ENCODE measurements around the gene TMEM179. TPM values are rescaled to one million over a fixed set of nuclear protein-coding genes. Genes with fewer than 3 reads are reported as not detected.

The TMEM179 gene
- polyA plus RNA-seq, 1 donor from 2014 or later: 20.3 TPM

DNA sequence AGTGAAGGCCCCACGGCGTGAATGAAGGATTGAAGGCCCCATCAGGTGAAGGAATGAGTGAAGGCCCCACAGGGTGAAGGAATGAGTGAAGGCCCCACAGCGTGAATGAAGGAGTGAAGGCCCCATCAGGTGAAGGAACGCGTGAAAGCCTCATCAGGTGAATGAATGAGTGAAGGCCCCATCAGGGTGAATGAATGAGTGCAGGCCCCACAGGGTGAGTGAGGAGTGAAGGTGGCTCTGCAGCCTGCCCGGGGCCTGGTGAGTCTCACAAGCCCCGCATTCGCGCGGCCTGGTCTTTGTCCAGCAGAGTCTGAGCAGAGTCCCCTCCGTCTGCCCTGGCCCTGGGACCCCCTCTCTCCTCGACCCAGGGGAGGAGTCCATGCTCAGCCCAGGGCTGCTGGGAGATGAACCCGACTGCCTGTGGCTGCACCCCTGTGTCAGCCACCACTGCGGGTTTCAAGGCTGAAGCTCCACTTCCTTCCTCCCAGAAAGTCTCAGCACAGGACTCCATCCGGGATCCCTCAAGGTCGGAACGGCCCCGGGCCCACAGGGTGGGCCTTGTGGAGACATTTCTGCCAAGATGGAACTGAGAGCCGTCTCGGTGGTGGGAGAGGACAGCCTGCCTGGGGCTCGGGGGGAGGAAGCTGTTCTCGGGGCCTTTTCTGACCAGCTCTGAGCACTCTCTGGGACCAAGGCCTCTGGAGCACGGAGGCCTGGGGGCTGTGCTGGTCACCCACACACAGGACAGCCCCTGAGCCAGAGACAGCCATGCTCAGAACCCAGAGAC, 37.4 kb upstream of the TMEM179 start:
- Histone ChIP-seq H3K9me2 (ENCODE audit: insufficient read depth, low read length) (no peaks in the 10 kb centered on the region), H3K27me3 (ENCODE audit: insufficient read depth, low read depth, low read length) (no peaks in the 10 kb centered on the region), H2AFZ (ENCODE audit: low read depth, low read length) (no peak overlapping the region), H3K4me2 (ENCODE audit: low read length) (no peak overlapping the region), H4K20me1 (ENCODE audit: insufficient read depth) (no peaks in the 10 kb centered on the region), H3K27ac (ENCODE audit: low read length) (no peak overlapping the region), H3K36me3 (ENCODE audit: insufficient read depth, low read length) (no peaks in the 10 kb centered on the region), H3F3A (ENCODE audit: insufficient read depth, low read length, poor library complexity, severe bottlenecking) (no peaks in the 10 kb centered on the region), H3K9me3 (ENCODE audit: low read length) (peaks cover 2% of the 10 kb centered on the region), H3K9ac (ENCODE audit: low read length) (no peak overlapping the region), H3K4me3 (ENCODE audit: low read length) (no peak overlapping the region), H3K79me2 (replicated peaks; ENCODE audit: insufficient read depth, low read length) (no peaks in the 10 kb centered on the region)
- TF ChIP-seq RAD21 (conservative IDR thresholded peaks at IDR 0.05) (no peak), REST (IDR thresholded peaks at IDR 0.05; ENCODE audit: borderline replicate concordance) (no peak), TAF1 (IDR thresholded peaks at IDR 0.05; ENCODE audit: low read depth) (no peak), SMC3 (conservative IDR thresholded peaks at IDR 0.05; ENCODE audit: poor library complexity) (no peak), MXI1 (conservative IDR thresholded peaks at IDR 0.05; ENCODE audit: poor library complexity, severe bottlenecking) (no peak), EZH2 (IDR thresholded peaks at IDR 0.05; ENCODE audit: borderline replicate concordance, insufficient read depth, low read length, poor library complexity, severe bottlenecking) (no peak), EP300 (conservative IDR thresholded peaks at IDR 0.05; ENCODE audit: poor library complexity, severe bottlenecking) (no peak), CTCF (IDR thresholded peaks at IDR 0.05; ENCODE audit: poor library complexity, severe bottlenecking) (no peak), POLR2AphosphoS5 (IDR thresholded peaks at IDR 0.05) (no peak)

- no peaks in the 10 kb centered on the region for H4K20me1 ChIP-seq (ENCODE audit: insufficient read depth)
Measured at GRCh38 chr14:104640681-104641080, 36.1 kb upstream of the TMEM179 start.

More at GRCh38 chr14:104640681-104641080, 36.1 kb upstream of the TMEM179 start:
- H3F3A ChIP-seq (ENCODE audit: insufficient read depth, low read length, poor library complexity, severe bottlenecking): no peaks in the 10 kb centered on the region
- peaks cover 2% of the 10 kb centered on the region for H3K9me3 ChIP-seq (ENCODE audit: low read length)
- no peaks in the 10 kb centered on the region for H3K27me3 ChIP-seq (ENCODE audit: insufficient read depth, low read depth, low read length)
- H3K4me2 ChIP-seq (ENCODE audit: low read length): no peak overlapping the region
- H2AFZ ChIP-seq (ENCODE audit: low read depth, low read length): no peak overlapping the region
- H3K9me2 ChIP-seq (ENCODE audit: insufficient read depth, low read length): no peaks in the 10 kb centered on the region
- no peaks in the 10 kb centered on the region for H3K79me2 ChIP-seq (replicated peaks; ENCODE audit: insufficient read depth, low read length)
- H3K4me3 ChIP-seq (ENCODE audit: low read length): no peak overlapping the region
- no peak for TF ChIP-seq EP300 (conservative IDR thresholded peaks at IDR 0.05; ENCODE audit: poor library complexity, severe bottlenecking)
- TF ChIP-seq RAD21 (conservative IDR thresholded peaks at IDR 0.05): no peak
- no peaks in the 10 kb centered on the region for H3K36me3 ChIP-seq (ENCODE audit: insufficient read depth, low read length)
- no peak overlapping the region for H3K9ac ChIP-seq (ENCODE audit: low read length)
- no peak overlapping the region for H3K27ac ChIP-seq (ENCODE audit: low read length)

All from neural cell (in vitro differentiated cells).